ENCODE results near the gene ZBTB8B.

Gene ZBTB8B

DNA sequence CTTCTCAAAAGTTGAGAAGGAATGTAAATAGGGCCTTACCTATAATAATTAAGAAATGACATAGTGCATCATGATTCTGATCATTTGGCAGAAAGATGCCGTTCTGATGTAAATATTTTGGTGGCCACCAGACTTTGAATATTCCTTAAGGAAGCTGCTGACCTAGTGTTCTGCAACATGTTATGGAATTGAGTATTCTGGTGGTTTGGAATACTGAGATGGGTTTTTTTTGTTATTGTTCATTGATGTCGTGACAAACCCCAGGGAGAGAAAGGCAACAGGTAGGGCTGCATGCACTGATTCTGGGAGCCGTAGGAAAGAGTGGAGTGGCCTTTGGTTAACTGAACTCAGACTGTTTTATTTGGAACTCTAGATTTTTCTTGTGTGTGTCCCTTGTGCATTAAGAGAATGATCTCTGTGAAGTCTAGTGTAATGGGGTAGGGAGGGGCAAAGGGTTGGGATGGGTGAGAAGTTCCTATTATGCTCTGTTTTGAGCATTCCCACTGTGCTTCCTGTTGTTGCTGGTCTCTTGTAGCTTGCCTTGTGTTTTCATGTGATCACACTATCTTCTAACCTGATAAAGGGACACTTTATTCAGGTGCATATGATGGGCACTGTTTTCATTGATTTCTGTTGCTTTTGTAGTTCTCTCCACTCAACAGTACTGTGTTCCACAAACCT is 25.0 kb downstream of the ZBTB8B start:
- TF ChIP-seq, protein P1, sequence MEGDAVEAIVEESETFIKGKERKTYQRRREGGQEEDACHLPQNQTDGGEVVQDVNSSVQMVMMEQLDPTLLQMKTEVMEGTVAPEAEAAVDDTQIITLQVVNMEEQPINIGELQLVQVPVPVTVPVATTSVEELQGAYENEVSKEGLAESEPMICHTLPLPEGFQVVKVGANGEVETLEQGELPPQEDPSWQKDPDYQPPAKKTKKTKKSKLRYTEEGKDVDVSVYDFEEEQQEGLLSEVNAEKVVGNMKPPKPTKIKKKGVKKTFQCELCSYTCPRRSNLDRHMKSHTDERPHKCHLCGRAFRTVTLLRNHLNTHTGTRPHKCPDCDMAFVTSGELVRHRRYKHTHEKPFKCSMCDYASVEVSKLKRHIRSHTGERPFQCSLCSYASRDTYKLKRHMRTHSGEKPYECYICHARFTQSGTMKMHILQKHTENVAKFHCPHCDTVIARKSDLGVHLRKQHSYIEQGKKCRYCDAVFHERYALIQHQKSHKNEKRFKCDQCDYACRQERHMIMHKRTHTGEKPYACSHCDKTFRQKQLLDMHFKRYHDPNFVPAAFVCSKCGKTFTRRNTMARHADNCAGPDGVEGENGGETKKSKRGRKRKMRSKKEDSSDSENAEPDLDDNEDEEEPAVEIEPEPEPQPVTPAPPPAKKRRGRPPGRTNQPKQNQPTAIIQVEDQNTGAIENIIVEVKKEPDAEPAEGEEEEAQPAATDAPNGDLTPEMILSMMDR (IDR thresholded peaks at IDR 0.05; ENCODE audit: low read depth, low read length): no peak

DNA sequence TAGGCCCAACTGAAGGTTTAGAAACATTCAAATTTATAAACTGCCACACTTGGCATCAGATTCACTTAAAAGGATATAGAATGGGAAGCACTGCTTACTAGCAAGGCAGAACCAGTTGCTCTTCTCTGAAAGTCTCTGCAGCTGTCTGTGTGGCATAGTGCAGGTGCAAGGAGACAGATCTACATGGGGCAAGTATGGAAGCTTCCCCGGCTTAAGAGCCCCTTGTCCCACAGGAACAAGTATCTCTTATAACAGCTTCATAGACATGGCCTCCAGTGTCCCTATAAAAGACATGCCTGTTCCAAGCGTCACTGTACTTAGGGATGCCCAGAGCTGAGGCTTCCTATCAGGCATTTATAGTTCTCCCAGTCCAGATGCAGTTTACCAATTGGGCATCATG is 26.5 kb downstream of the ZBTB8B start:
- no peak for DNase-seq (ENCODE audit: extremely low read depth, low read depth)
- TF ChIP-seq, protein P1 (IDR thresholded peaks at IDR 0.05; ENCODE audit: low read depth, low read length): no peak

More for the DNA sequence above, 25.0 kb downstream of the ZBTB8B start:
- DNase-seq (ENCODE audit: extremely low read depth, low read depth): no peak

DNA sequence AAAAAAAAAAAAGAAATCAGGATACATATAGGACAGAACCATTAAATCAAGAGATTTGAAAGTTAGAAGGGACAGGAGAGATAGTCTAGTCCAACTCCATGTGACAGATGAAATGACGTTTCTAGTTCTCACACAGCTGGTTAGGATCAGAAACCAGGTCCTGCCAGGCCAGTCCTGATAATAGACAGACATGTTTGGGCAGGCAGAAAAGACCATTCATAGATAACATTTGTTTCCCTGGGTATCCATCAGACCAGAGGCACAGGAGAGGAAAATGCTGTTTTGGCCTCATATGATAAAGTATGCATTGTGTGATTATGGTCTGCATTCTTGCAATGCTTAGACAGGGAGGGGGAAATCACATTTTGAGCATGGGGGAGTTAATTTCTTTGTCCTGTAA is 29.3 kb downstream of the ZBTB8B start:
- no peak for DNase-seq (ENCODE audit: extremely low read depth, low read depth)
- TF ChIP-seq, protein P1 (IDR thresholded peaks at IDR 0.05; ENCODE audit: low read depth, low read length): no peak

DNA sequence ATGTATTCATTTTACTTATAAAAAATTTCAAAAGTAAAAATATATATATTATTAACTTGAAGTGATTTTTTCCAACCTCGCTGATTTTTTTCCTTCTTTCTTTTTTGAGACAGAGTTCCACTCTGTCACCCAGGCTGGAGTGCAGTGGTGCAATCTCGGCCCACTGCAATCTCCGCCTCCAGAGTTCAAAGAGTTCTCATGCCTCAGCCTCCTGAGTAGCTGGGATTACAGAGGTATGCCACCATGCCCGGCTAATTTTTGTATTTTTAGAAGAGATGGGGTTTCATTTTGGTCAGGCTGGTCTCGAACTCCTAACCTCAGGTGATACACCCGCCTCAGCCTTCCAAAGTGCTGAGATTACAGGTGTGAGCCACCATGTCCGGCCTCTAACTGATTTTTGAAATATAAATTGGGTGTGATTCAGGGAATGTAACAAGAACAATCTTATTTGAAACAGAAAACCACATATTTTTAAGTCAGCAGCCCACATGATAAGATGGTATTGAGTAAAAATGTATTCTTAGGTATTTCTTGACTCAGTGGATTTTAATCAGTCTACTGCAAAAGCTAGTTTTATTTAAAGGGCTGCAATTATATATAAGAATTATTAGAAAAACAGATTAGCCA is 30.0 kb downstream of the ZBTB8B start:
- no peak for DNase-seq (ENCODE audit: extremely low read depth, low read depth)
- TF ChIP-seq, protein P1 (IDR thresholded peaks at IDR 0.05; ENCODE audit: low read depth, low read length): no peak

DNA sequence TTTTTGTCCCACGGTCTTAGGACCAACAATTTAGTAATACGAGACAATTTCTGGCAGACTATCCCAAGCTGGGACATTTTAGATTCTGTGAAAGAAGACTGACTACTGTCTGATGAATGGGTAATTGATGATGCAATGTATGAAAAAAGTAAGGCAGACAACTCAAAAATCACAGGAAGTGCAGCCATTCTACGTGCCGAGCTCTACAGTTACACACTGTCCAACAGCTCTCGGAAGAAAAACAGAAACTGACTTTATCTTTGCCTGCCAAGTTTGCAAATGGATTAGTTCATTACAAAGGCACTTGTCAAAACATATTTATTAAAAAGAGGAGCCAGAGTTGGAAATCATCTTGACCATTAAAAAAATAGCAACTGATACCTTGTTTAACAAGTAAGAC is 31.3 kb downstream of the ZBTB8B start:
- DNase-seq (ENCODE audit: extremely low read depth, low read depth): no peak
- TF ChIP-seq, protein P1 (IDR thresholded peaks at IDR 0.05; ENCODE audit: low read depth, low read length): no peak

DNA sequence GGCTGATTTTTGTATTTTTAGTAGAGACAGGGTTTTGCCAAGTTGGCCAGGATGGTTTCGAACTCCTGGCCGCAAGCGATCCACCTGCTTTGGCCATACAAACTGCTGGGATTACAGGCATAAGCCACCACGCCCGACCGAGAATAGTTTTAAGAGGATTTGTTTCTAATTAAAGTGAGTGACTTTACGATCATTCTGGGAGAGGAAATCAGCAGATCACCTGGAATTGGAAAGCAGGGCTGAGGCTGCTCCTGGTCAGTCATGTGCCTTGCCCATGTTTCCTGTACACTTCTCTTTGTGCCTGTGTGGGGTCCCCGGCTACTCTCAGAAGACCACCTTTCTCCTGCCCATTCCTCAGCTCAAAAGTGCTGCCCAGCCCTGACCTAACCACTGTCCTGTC is 33.9 kb downstream of the ZBTB8B start:
- DNase-seq (ENCODE audit: extremely low read depth, low read depth): no peak
- TF ChIP-seq, protein P1 (IDR thresholded peaks at IDR 0.05; ENCODE audit: low read depth, low read length): no peak

DNA sequence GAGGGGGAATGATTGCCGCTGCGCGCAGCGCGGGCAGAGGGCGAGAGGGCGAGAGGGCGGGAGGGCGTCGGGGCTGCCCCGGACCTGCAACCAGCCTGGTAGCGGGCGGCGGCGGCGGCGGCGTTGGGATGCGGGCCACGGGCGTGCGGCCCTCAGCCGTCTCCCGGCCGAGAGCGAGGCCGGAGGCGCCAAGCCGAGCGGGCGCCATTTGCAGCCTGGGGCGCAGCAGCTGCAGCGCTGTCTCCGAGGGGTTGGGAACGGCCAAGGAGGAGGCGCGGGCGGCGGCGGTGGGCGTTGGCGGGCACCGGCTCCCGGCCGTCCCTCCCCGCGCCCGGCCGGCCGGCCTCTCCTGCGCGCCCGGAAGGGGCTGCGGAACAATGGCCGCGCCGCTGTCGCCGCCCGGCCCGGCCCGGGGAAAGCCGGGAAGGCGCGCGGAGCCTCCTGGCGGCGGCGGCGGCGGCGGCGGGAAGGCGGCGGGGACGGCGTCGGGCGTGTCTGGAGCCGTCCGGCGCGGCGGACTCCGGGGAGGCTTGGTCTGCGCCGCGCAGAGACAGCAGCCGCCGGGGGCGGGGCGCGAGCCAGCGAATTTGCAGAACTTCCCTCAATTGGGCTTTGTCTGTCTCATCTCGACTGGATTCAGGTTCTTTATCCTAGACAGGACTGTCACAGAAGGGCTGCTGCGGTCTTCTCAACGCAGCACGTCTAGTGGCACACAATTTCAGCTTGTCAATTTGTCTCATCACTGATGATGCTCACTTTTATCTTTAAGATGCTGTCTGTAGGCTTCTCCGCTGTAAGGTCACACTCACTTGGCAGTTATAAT is 35.7 kb downstream of the ZBTB8B start:
- TF ChIP-seq, protein P1 (IDR thresholded peaks at IDR 0.05; ENCODE audit: low read depth, low read length): no peak

More for the DNA sequence above, 35.7 kb downstream of the ZBTB8B start:
- no peak for DNase-seq (ENCODE audit: extremely low read depth, low read depth)

Measured in AG09319 (cell line).